Karpas-422 (cell line): ENCODE results near the gene MUC5AC. TPM values are rescaled to one million over a fixed set of nuclear protein-coding genes. Genes with fewer than 3 reads are reported as not detected.

Source experiments
- DNase-seq: peaks from one replicate; pipeline ENCODE4 v3.0.0-alpha.2; 2015
- H2AFZ ChIP-seq: fragments of 200-600 bp; sonication (generic); 2 replicates; pipeline ENCODE4 v1.6.1; 2014; ENCODE audit warnings: antibody characterized with exemption, low read length, mixed read lengths
- H3K27ac ChIP-seq: fragments of 200-600 bp; sonication (generic); 2 replicates; pipeline ENCODE4 v1.5.1; 2014; ENCODE audit warnings: mild to moderate bottlenecking, low read length, moderate library complexity
- H3K27me3 ChIP-seq: fragments of 200-600 bp; sonication (generic); 2 replicates; pipeline ENCODE4 v1.6.1; 2014; ENCODE audit warnings: low read length, mixed read lengths
- H3K36me3 ChIP-seq: fragments of 200-600 bp; sonication (generic); 2 replicates; pipeline ENCODE4 v1.6.1; 2014; ENCODE audit warnings: low read length, mixed read lengths; ENCODE audit not compliant: insufficient read depth
- H3K4me1 ChIP-seq: fragments of 200-600 bp; sonication (generic); 2 replicates; pipeline ENCODE4 v1.6.1; 2014; ENCODE audit warnings: mild to moderate bottlenecking, low read length, mixed read lengths
- H3K4me2 ChIP-seq: fragments of 200-600 bp; sonication (generic); 2 replicates; pipeline ENCODE4 v1.6.1; 2014; ENCODE audit warnings: low read length, low read depth, mild to moderate bottlenecking; ENCODE audit not compliant: poor library complexity, severe bottlenecking
- H3K4me3 ChIP-seq: fragments of 200-600 bp; sonication (generic); 2 replicates; pipeline ENCODE4 v1.5.1; 2014; ENCODE audit warnings: mild to moderate bottlenecking, antibody characterized with exemption, low read length, mixed read lengths
- H3K79me2 ChIP-seq: fragments of 200-600 bp; sonication (generic); 2 replicates; pipeline ENCODE4 v1.6.1; 2014; ENCODE audit warnings: mild to moderate bottlenecking, low read length, mixed read lengths
- H3K9ac ChIP-seq: fragments of 200-600 bp; sonication (generic); 2 replicates; pipeline ENCODE4 v1.6.0; 2014; ENCODE audit warnings: low read length
- H3K9me2 ChIP-seq: fragments of 200-600 bp; sonication (generic), shearing (Covaris generic); replicated peaks from 2 replicates; pipeline ENCODE4 v1.6.0; 2014; ENCODE audit warnings: mild to moderate bottlenecking, low read length, moderate library complexity; ENCODE audit not compliant: insufficient read depth
- H3K9me3 ChIP-seq: fragments of 300-700, 200-600 bp; sonication (generic); 2 replicates; pipeline ENCODE4 v1.6.1; 2014; ENCODE audit warnings: low read length, mixed read lengths
- H4K20me1 ChIP-seq: fragments of 200-600 bp; sonication (generic); 2 replicates; pipeline ENCODE4 v1.6.1; 2014; ENCODE audit warnings: mild to moderate bottlenecking, antibody characterized with exemption, low read length, low read depth; ENCODE audit not compliant: insufficient read depth
- total RNA-seq: library from RNA; depleted of rRNA; stranded (reverse); fragments of >200 nt; shearing (Covaris generic); gene quantifications from 2 replicates; pipeline ENCODE4 v1.2.3, GENCODE V29; 2014; ENCODE audit warnings: low replicate concordance

The MUC5AC gene
- total RNA-seq, 1 experiment from 2014 or later: not detected

- H3K79me2 ChIP-seq: no peaks in the 10 kb centered on the region
- no peak overlapping the region for H3K9ac ChIP-seq
- H3K27me3 ChIP-seq: no peaks in the 10 kb centered on the region
- no peak overlapping the region for H2AFZ ChIP-seq
- no peak overlapping the region for H3K4me3 ChIP-seq
- H3K4me1 ChIP-seq: no peaks in the 10 kb centered on the region
- no peaks in the 10 kb centered on the region for H3K9me3 ChIP-seq
- no peak overlapping the region for H3K4me2 ChIP-seq
- H3K9me2 ChIP-seq: no peaks in the 10 kb centered on the region
- H3K36me3 ChIP-seq: no peaks in the 10 kb centered on the region
- H4K20me1 ChIP-seq: no peaks in the 10 kb centered on the region
- no peak overlapping the region for H3K27ac ChIP-seq
- DNase-seq: no peak
These were observed 30.0 kb upstream of the MUC5AC start for GRCh38 chr11:1127664-1128162.

GRCh38 chr11:1128311-1129142 is 29.2 kb upstream of the MUC5AC start:
- no peaks in the 10 kb centered on the region for H3K9me3 ChIP-seq
- H3K4me1 ChIP-seq: no peaks in the 10 kb centered on the region
- H4K20me1 ChIP-seq: no peaks in the 10 kb centered on the region
- H3K4me2 ChIP-seq: no peak overlapping the region
- H3K9ac ChIP-seq: no peak overlapping the region
- no peaks in the 10 kb centered on the region for H3K79me2 ChIP-seq
- no peaks in the 10 kb centered on the region for H3K9me2 ChIP-seq
- DNase-seq: no peak
- H3K36me3 ChIP-seq: no peaks in the 10 kb centered on the region
- no peak overlapping the region for H3K27ac ChIP-seq
- no peaks in the 10 kb centered on the region for H3K27me3 ChIP-seq
- no peak overlapping the region for H3K4me3 ChIP-seq
- H2AFZ ChIP-seq: no peak overlapping the region

- no peaks in the 10 kb centered on the region for H3K27me3 ChIP-seq
- no peaks in the 10 kb centered on the region for H3K4me1 ChIP-seq
- H2AFZ ChIP-seq: no peak overlapping the region
- no peaks in the 10 kb centered on the region for H3K9me2 ChIP-seq
- no peak overlapping the region for H3K4me2 ChIP-seq
- no peaks in the 10 kb centered on the region for H3K79me2 ChIP-seq
- H4K20me1 ChIP-seq: no peaks in the 10 kb centered on the region
- no peaks in the 10 kb centered on the region for H3K36me3 ChIP-seq
- H3K9ac ChIP-seq: no peak overlapping the region
- H3K4me3 ChIP-seq: no peak overlapping the region
- H3K27ac ChIP-seq: no peak overlapping the region
- no peaks in the 10 kb centered on the region for H3K9me3 ChIP-seq
- no peak for DNase-seq
These were observed 28.6 kb upstream of the MUC5AC start for GRCh38 chr11:1129143-1129610.

GRCh38 chr11:1129611-1130160 is 28.1 kb upstream of the MUC5AC start:
- no peak overlapping the region for H3K4me2 ChIP-seq
- no peaks in the 10 kb centered on the region for H4K20me1 ChIP-seq
- peaks cover 2% of the 10 kb centered on the region for H3K9me3 ChIP-seq
- no peak for DNase-seq
- no peak overlapping the region for H3K27ac ChIP-seq
- H3K4me3 ChIP-seq: no peak overlapping the region
- H3K27me3 ChIP-seq: no peaks in the 10 kb centered on the region
- H3K79me2 ChIP-seq: no peaks in the 10 kb centered on the region
- no peaks in the 10 kb centered on the region for H3K9me2 ChIP-seq
- H3K36me3 ChIP-seq: no peaks in the 10 kb centered on the region
- H3K4me1 ChIP-seq: no peaks in the 10 kb centered on the region
- H3K9ac ChIP-seq: no peak overlapping the region
- no peak overlapping the region for H2AFZ ChIP-seq

- H2AFZ ChIP-seq: no peak overlapping the region
- H3K9me2 ChIP-seq: no peaks in the 10 kb centered on the region
- H4K20me1 ChIP-seq: no peaks in the 10 kb centered on the region
- H3K4me3 ChIP-seq: no peak overlapping the region
- H3K27me3 ChIP-seq: no peaks in the 10 kb centered on the region; the same call in 1 of the 2 replicates
- H3K4me1 ChIP-seq: no peaks in the 10 kb centered on the region
- no peaks in the 10 kb centered on the region for H3K79me2 ChIP-seq
- no peak overlapping the region for H3K27ac ChIP-seq
- H3K36me3 ChIP-seq: no peaks in the 10 kb centered on the region
- peaks cover 5% of the 10 kb centered on the region for H3K9me3 ChIP-seq
- no peak overlapping the region for H3K9ac ChIP-seq
- DNase-seq: no peak
- H3K4me2 ChIP-seq: no peak overlapping the region
These were observed 27.3 kb upstream of the MUC5AC start for GRCh38 chr11:1130276-1131032.

- H3K4me2 ChIP-seq: no peak overlapping the region
- no peaks in the 10 kb centered on the region for H3K9me2 ChIP-seq
- no peak overlapping the region for H3K9ac ChIP-seq
- no peaks in the 10 kb centered on the region for H3K36me3 ChIP-seq
- no peaks in the 10 kb centered on the region for H3K79me2 ChIP-seq
- no peaks in the 10 kb centered on the region for H3K4me1 ChIP-seq
- H3K9me3 ChIP-seq: peaks cover 5% of the 10 kb centered on the region
- H2AFZ ChIP-seq: no peak overlapping the region
- H3K4me3 ChIP-seq: no peak overlapping the region
- peak; percentile 59 for DNase-seq
- H3K27ac ChIP-seq: no peak overlapping the region
- no peaks in the 10 kb centered on the region; the same call in 1 of the 2 replicates for H3K27me3 ChIP-seq
- H4K20me1 ChIP-seq: no peaks in the 10 kb centered on the region
These were observed 26.5 kb upstream of the MUC5AC start for GRCh38 chr11:1131033-1131911.

GRCh38 chr11:1134848-1135445 is 22.8 kb upstream of the MUC5AC start:
- H3K36me3 ChIP-seq: no peaks in the 10 kb centered on the region
- no peak overlapping the region for H3K27ac ChIP-seq
- H3K9me2 ChIP-seq: no peaks in the 10 kb centered on the region
- no peaks in the 10 kb centered on the region for H4K20me1 ChIP-seq
- DNase-seq: no peak
- H2AFZ ChIP-seq: no peak overlapping the region
- H3K9ac ChIP-seq: no peak overlapping the region
- no peaks in the 10 kb centered on the region for H3K79me2 ChIP-seq
- peaks cover 5% of the 10 kb centered on the region for H3K9me3 ChIP-seq
- H3K4me2 ChIP-seq: no peak overlapping the region
- H3K4me3 ChIP-seq: no peak overlapping the region
- no peaks in the 10 kb centered on the region; the same call in 1 of the 2 replicates for H3K27me3 ChIP-seq
- no peaks in the 10 kb centered on the region for H3K4me1 ChIP-seq
